ENCODE results near the gene CCL17.

DNA sequence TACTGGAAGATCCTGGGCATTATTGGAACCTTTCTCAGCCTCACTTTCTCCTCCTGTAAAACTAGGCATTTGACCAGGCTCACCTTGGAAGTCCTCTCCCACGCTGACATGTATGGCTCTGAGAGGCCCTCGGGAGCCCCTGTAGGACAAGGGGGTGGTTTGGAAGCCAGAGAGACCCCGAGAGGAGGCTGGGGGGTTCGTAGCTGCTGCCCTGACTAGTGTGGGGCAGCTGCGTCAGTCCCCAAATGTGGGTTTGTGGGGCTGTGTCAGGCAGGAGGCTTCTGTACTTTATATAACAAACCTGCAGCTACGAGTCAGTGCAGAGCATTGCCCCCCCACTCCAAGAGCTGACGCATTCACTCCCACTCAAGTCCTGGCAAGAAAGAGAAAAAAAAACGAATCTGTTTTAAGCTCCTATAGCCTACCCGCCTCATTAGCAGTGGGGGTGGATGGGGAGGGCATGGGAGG, 30.5 kb upstream of the CCL17 start:
- no peak for TF ChIP-seq ZNF513 (tag by site-specific recombination; IDR thresholded peaks at IDR 0.05)
- no peak for TF ChIP-seq ZNF670 (tag by site-specific recombination; IDR thresholded peaks at IDR 0.05; ENCODE audit: low read depth)
- TF ChIP-seq CTCF (tag by site-specific recombination; IDR thresholded peaks at IDR 0.05) = no peak
- no peak for TF ChIP-seq ZNF777 (tag by site-specific recombination; IDR thresholded peaks at IDR 0.05; ENCODE audit: borderline replicate concordance)
